GM21786 (cell line): ENCODE measurements around the gene DGKG.

Experiments used
- ATAC-seq: cut with Tn5 transposase; IDR thresholded peaks from one replicate; pipeline ENCODE4 v1.9.1; 2021; ENCODE audit not compliant: unreplicated experiment

The DGKG gene

DNA sequence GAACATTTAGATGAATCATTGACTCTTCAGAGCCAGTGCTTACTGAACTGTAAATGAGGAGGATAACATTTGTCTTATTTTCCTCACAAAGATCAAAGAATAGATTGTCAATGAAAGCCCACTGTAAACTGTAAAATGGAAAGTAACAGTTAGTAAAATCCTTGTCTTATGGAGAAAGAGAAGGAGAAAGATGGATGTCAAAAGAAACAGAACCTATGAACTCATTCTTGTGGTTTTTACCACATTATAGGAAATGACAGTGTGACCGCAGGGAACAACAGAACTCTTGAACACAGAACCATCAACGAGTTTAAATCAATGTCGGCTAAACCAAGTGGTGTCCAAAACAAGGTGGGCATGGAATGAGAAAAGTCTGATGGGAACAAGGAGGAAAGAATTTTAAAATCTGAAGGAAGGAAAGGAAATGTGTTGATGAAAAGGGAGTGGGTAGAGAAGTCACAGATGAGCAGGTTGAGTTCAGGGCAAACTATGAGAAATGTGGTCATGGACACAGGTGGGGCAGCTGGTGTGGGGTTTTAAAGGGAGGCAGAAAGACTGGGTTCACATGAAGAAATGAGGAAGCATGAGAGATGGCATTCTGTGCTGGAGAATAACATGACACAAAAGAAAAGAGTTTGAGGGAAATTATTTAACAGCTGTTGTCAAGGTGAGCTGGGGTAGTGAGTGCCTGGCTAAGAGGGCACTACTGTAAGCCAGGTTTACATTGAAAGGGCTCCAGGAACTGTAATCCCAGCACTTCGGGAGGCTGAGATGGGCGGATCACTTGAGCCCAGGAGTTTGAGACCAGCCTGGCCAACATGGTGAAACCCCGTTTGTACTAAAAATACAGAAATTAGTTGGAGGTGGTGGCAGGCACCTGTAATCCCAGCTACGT is 210.7 kb downstream of the DGKG start:
- ATAC-seq: no peak

DNA sequence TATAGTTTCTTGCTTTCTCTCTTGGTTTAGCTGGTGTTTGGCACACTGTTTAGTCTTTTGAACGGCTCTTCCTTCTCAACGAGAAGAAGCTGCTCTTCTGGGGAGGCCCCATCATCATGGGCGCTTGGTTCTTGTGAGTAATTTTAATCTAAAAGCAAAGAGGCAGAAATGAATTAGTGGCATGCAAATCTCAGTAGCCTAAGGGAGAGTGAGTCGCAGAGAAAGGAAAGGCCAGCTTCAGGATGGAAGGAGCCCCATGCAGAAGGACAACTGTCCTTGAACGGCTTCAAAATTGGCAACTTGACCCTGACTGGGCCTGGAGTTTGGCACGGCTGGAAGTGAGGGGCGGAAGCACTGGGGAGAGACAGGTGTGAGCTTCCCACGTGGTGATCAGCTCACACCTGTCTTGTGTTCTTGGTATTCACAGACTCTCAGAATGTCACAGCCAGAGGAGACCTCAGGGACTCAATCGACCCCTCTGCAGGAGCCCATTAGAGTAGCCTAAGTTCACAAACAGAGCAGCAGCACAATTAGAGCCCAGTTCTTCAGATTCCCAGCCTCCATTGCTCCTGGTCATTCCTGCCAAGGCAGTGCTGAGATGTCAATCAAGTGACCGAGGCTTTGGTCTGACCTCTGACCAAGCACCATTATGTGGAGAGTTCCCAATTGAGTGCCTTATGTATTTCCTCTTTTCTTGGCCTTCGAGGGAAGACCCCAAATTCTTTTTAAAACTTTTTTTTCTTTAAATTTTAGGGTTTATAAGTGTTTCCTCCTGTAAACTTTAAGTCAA is 211.8 kb downstream of the DGKG start:
- ATAC-seq: no peak

DNA sequence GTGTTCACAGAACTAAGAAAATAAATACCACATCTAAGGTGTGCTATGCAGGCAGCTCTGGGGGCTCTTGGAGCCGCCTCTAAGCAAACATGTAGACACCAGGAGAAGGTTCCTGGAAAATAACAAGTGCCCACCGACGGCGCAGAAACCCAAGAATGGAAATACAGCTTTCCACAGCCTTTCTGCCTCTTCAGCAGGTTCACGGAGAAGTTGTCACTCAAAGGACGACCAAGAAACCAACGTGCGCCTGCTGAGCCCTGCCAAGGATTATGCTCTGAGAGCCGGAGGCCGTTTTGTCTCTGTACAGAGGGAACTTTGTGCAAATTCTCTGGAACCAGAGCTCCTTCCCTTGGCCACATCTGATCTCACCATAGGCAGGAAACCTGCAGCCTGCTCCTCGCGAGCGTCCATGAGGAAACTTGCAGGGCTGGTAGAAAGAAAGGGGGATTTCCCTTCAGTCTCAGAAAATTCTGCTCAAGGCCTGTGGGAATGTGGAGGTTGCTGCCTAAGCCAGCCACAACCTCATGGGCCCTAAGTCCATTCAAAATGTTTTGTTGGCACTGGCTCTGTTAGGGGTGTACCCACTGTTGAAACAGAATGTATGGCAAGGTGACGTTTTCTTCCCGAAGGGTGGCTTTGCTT is 212.6 kb downstream of the DGKG start:
- no peak for ATAC-seq

DNA sequence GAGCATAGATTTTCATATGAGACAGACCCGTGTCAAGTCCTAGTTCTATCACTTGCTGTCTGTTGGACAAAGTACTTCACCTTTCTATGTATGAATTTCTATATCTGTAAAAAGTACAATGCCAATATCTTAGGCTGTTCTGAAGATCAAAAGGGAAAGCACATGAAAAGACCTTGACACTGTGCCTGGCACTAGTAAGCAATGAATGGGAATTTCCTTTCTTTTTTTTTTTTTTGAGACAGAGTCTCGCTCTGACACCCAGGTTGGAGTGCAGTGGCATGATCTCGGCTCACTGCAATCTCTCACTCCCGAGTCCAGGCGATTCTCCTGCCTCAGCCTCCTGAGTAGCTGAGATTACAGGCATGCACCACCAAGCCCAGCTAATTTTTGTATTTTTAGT is 217.8 kb downstream of the DGKG start:
- ATAC-seq: no peak

DNA sequence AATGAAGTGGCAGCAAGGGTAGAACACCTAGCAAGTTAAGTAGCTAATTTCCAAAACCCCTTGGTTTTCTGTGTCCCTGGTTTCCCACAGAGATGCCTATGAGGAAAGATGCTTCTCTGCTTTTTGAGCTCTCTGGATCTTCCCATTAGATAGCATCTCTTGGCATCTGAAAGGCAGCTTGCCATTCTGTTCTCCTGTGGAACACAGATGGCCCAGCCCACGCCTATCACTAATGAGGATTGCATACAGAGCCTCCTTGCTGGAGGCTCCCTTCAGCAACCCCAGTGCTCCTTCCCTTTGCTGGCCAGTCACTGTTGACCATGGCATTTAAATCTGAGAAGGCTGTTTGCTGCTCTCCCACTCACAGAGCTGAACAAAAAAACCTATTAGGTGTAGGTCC is 218.8 kb downstream of the DGKG start:
- ATAC-seq: no peak

DNA sequence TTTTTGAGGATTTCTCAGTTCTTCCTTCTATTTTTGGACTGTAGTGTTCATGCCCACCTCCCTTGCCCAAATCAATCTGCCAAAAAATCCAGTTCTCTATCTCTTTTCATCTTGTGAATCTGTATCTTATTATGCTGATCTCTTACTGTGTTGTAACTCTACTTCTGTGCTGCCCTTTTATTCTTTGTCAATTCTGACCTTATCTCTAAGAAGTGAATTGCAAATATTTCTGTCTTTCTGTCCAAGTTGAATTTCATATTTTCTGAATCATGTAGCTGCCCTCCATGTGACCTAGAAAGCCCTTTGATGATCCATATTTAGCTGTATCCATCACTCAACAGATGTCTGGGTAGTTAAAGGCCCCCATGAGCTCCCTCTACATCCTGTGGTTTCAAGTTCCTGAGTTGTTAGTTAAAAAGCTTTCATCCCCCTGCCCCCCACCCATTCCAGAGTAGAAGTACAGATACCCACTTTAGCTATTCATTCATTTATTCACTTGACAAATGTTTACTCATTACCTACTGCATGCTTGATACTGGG is 219.6 kb downstream of the DGKG start:
- no peak for ATAC-seq

DNA sequence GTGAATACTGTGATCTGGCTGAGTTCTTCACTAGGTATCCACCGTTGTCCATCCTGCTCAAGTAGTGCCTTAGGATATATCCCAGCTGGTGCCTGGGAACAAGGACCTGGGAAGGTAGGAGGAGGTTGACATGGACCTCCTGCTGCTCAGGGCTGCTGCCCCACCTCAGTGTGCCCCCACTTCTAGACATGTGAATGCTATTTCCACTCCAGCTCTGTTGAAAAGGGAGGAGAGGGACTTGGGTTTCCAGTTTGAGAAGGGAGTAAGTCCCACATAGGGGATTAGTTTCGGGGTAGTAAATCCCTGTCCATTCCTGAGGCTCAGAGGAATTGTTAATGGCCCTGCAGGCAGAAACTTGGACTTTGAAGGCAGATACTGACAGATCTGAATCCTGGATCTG is 220.2 kb downstream of the DGKG start:
- ATAC-seq: no peak

DNA sequence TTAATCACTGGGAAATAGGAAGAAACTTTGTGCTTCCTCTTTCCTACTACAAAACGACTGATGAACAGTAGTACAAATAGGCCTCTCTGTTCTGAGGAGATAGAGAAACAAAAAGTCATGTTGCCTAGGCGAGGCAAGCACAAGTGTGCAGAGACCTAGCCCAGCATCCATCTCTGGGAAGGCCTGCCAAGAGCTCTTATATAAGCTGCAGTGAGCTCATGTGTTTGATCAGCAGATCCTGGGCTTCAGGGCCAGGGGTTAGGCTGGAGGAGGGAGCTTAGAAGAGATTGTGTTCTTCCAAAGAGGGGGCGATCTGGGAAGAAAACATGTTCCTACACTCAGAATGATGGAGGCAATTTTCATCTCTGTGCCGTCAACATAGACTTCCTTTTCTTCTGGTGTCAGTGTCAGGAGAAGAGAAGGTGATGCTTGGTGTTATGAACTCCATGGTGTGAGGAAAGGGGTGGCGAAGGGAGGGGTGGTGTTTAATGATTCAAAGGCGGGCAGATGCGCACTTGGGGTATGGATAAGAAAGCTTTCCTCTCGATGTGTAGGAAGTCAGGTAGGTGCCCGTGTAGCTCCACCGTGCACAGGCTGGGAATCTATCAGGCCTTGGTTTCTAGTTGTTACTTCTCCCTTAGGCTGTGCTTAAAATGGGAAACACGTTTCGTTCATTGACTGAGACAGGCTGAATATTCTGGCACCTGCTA is 223.6 kb downstream of the DGKG start:
- no peak for ATAC-seq

DNA sequence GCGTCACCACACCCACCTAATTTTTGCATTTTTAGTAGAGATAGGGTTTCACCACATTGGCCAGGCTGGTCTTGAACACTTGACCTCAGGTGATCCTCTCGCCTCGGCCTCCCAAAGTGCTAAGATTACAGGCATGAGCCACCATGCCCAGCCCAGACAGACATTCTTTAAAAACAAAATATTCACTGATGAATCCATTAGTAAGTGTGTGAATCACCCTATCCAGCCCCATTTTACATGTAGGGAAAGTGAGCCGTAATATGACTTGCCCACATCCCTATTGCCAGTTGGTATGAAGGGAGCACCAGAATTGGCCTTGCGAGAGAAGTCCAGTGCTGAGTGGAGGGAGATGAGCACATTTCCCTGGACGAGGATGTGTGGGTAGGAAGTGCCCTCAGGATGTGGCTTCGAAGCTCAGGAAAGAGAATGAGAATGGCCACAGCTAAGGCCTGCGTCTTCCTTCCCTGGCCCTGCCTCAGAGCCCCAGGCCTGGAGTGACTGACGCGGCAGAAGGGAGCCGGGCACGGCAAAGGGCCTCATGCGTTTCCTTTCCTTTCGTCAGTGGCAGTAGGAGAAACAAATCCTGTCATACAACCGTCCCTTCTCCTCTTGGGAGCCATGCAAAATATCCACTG is 224.9 kb downstream of the DGKG start:
- ATAC-seq: no peak

DNA sequence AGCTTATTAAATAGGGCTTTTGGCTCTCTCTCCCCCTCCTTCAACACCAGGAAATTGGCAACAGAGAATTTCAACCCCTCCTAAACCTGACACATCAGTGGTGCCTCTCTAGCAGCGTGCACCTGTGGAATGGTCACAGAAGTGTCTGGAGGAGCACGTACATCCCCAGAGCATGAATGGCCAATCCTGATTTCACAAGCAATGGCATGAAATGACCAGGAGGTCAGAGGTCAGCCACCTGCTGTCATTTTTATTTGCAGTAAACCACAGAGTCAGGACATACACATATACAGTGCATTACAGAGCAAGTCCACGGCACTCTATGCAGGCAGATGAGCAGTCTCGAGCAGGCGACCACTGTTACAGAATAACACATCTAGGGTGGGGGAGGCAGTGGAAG is 228.1 kb downstream of the DGKG start:
- ATAC-seq: no peak

DNA sequence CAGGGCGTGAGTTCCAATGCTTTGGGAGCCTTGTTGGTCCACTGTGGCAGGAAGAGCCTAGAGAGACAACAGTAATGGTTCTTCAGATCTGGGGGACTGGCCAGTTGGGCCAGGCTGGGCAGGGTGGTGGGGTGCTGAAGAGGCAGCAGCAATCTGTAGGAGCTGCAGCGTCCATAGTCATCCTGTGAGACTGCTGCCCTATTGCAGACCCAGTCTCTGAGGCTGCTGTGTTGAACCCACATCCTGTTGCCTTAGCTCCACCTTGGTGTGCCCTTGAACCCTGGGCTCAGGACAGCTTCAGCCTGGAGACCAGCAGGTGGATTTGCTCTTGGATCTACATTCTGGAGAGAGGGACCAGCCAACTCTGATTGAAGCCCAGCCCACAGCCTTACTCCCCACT is 229.5 kb downstream of the DGKG start:
- no peak for ATAC-seq

DNA sequence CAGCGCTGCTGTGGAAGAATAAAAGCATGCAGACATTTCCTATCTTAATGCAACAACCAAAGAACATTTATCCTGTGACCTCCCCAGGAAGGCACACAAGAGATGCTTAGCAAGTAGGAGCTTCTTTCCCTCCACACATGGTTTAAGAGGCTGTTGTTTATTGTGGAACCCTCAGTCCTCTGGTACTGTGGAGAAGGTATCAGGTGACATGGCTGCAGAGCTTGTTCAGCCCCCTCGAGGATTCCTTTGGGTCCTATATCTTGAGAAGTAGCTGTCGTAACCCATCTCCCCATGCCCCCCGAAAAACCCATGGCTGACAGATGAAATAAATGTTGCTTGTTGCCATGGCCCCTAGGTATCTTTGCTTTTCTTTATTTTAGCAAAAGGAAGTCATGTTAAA is 232.8 kb downstream of the DGKG start:
- ATAC-seq: no peak

DNA sequence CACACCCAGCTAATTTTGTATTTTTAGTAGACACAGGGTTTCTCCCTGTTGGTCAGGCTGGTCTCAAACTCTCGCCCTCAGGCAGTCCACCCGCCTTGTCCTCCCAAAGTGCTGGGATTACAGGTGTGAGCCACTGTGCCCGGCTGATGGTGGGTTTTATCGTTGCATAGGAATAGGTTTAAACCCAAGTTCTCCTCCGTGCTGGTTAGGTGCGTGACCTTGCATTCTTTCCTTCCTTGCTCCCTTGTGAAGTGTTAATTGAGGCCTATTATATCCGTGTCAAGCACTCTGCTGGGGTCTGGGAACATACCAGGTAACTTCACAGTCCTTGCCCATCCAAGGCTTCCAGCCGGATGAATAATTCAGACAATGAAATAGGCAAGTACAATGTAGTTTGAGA is 233.9 kb downstream of the DGKG start:
- no peak for ATAC-seq

DNA sequence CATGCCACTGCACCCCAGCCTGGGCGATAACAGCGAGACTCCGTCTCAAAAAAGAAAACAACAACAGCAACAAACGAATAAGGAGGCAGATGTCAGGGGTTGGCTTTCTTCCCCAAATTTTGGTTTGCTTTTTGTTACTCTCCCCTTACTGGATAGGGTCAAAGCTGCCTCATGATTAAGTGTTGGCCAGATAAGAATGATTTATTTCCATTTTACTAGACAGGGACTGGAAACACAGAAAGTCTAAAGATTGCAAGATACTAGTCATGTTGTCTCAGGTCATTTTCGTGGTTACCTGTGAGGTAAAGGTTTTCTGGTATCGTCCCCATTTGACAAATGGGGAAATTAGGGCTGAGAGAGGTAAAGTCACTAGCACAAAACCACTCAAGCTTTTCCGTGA is 234.6 kb downstream of the DGKG start:
- no peak for ATAC-seq

DNA sequence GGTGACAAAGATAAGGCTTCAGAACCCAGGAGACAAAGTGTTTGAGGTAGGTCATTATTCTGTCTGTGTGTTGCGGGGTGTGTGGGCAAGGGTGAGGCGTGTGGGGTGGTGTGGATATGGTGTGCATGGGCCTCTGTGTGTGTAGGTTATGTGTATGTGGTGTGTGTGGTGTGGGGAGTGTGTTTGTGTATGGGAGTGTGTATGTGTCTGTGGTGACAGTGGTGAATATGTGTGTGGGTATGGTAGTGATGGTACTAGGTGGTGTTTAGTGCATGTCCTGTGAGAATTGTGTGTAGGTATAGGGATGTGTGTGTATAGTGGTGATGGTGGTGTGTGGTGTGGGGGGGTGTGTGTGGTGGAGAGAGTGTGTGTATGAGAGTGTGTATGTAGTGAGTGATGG is 236.9 kb downstream of the DGKG start:
- no peak for ATAC-seq

DNA sequence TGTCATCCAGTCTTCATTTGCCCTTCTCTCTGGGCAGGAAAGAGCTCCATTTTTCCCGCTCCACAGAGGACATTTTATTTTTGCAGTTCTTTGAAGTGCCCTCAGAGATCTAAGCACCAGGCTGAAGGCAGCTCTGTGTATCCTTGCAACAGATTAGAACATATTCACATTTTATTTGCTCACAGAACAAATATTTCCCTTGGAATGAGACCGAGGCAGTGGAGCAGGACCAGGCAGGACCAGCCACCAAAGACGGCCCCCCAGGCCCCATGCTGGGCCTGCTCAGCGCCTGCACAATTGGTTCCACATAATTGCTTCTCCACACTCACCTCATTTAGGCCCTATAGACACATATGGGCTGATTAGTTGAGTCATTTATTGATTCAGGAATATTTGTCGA is 237.4 kb downstream of the DGKG start:
- no peak for ATAC-seq

DNA sequence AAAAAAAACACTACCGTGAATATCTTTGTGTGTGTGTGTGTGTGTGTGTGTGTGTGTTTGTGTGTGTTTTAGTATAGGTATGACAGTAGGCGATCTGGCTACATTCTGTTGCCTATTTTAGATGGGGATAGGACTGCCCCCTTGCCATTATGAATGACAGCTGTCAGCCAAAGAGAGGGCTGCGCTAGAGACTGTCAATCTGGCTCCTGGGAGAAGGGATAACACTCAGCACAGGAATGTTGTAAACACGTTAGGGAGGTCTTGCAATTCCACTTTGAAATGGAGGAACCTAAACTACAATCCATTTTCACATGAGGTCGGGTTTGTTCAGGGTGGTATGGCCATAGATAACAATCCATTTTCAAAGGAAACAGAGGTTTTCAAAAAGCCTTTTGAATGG is 239.0 kb downstream of the DGKG start:
- no peak for ATAC-seq

DNA sequence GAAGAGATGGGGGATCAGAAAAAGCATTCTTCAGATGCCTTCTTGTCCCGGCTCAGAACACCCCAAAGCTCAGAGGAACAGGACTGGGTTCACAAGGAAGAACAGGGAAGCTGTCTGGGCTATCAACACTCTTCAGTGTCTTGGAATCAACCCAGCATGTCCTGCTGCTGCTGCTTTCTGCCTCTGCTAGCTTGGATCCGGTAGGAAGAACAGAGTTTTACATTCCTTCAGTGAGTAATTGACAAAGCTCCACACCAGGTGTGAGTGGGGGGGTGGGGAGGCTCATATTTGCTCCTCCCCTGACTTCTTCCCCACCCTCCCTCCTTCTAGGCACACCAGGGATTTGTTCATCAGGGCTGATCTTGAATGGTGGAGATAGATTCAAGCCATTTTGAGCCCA is 240.1 kb downstream of the DGKG start:
- no peak for ATAC-seq

DNA sequence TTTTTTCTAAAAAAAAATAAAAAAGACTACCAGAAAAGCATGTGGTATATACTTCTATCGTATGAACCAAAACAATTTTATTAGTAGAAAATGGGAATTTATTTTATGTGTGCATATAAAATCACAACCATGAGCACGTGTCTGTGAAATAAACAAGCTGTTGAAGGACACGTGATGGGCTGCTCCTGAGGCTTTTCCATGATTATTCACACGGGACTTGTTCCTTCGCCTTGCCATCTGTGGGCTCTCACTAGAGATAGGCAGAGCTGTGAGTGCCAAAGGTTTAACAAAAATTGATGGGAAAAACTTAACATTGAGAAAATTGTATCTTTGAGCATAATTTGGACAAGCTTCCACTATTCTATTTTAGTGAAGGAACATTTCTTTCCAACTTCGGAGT is 240.8 kb downstream of the DGKG start:
- no peak for ATAC-seq

DNA sequence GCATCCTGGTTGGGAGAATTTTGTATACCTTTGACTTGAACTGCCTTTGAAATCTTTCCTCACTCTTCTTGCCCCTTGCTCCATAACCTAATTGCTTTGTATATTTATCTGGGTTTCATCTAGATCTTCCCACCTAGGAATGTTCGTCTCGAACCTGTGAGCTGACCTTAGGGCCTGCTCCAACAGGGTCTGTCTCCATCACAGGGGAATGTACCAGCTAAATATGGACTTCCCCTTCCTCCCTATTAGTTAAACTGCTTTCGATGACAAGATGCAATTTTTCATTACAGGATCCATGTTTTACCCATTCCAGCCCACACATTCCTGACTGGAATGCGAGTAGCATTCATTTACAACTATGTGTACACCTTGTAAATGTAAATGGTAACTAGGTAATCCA is 242.5 kb downstream of the DGKG start:
- no peak for ATAC-seq

DNA sequence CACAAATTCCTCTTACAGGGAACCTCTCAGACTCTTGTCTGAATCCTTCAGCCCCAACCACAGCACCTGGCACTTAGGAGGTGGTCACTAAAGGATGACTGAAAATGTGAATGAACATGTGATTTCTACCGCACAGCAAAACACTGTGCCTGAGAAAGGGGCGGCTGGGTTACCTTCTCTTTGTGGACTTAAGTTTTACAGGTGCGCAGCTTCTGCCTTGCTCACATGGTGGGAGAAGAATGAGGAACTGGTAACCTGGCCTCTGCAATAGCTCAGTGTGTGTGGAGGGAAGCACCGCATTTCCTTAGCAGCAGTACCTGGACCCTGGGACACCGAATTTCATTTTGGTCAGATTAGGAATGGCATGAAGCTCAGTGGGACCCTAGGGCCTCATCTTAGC is 243.3 kb downstream of the DGKG start:
- ATAC-seq: no peak
